Activated naive CD4-positive, alpha-beta T cell treated with anti-CD3 and anti-CD28 coated beads, Interleukin-2, amount 10 ng/mL, durations not matched to agents 5 hours and 36 hours (primary cell): Measurements from ENCODE around the gene NXPE2. TPM values are rescaled to one million over a fixed set of nuclear protein-coding genes. Genes with fewer than 3 reads are reported as not detected.

Experiments
- total RNA-seq, 2 experiments: library from RNA; stranded (reverse); gene quantifications; one replicate each; pipeline ENCODE4 v1.2.3, GENCODE V29; 2021

The NXPE2 gene
- not detected for total RNA-seq

GRCh38 chr11:114678125-114679036, at the start of gene NXPE2:
Gene NXPE2 (plus strand): TSS chr11:114678527. CDS start chr11:114678576, 49 bp downstream.

Other genes with a start within 250 kb of the NXPE2 start
- gene REXO2, start 239.1 kb upstream of the NXPE2 start, total RNA-seq: 100 to 1,000 TPM; 103 to 106 TPM
- not detected for gene NXPE1, start 118.6 kb upstream of the NXPE2 start, total RNA-seq
- gene NXPE4, start 82.7 kb upstream of the NXPE2 start, total RNA-seq: not detected